Right ventricle myocardium inferior (tissue), 1 donor: ENCODE measurements around the gene ANO10. TPM values are rescaled to one million over a fixed set of nuclear protein-coding genes. Genes with fewer than 3 reads are reported as not detected.

Source experiments
- ATAC-seq: fragments of 200-7000 bp; cut with Tn5 transposase; one replicate; pipeline ENCODE4 v1.9.1; 2020; ENCODE audit warnings: mild to moderate bottlenecking, moderate library complexity
- DNase-seq: peaks from one replicate; pipeline ENCODE4 v3.0.0; 2021; ENCODE audit errors: missing footprints
- intact Hi-C: fragments of 100-400 bp; cut with DNase I; formaldehyde crosslinking; loops from one replicate; pipeline ENCODE4 v1.11.0; 2022
- total RNA-seq: library from RNA; stranded (reverse); fragmentation: NEBNext Ultra II Directional; extraction: Animal tissue kit (Norgen Biotek cat#: 25700); gene quantifications from one replicate; pipeline ENCODE4 v1.2.1, GENCODE V29; 2021
- donor health status: DM: no; HTN: yes; CAD: no; lungs with severe emphysema.

Gene ANO10
- total RNA-seq, 1 donor from 2014 or later, result 12.3 TPM

- ATAC-seq (no peak), DNase-seq (no peak)
- intact Hi-C loops, result no loop called here
These were observed 215.2 kb downstream of the ANO10 start for GRCh38 chr3:43406643-43407023.

DNA sequence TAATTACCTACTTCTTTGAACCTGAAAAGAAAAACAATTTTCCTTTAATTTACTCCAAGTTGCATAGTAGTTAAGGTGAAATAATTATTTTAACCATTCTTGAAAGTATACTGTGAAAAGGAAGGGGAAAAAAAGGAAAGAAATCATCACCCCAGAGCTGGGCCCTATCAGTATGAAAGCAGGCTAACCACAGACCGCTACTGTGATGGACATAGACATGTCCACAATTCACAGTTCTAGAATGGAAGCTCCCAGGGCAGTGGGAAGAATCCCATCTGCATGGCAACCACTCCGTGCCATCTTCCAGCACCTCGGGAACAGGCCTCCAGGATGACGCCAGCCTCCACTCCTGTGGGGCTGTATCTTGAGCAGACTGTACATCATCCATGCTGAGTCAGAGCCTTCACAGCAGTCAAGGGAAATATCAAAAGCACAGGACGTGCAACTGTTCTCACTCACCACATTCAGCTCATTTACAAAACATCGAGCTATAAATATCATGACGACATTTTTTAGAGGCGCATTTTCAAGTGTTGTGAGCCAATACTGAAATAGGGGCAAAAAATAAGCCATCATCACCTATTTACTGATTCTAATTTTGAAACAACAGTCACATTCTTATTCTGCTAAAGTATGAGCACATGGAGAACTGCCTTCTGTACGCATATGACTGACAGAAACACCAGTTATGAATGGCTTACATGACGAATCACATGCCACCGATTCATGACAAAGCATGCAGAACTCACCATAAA lies 215.7 kb downstream of the ANO10 start:
- DNase-seq (no peak), ATAC-seq (peak; percentile 74)
- intact Hi-C loops, result no loop called here

DNA sequence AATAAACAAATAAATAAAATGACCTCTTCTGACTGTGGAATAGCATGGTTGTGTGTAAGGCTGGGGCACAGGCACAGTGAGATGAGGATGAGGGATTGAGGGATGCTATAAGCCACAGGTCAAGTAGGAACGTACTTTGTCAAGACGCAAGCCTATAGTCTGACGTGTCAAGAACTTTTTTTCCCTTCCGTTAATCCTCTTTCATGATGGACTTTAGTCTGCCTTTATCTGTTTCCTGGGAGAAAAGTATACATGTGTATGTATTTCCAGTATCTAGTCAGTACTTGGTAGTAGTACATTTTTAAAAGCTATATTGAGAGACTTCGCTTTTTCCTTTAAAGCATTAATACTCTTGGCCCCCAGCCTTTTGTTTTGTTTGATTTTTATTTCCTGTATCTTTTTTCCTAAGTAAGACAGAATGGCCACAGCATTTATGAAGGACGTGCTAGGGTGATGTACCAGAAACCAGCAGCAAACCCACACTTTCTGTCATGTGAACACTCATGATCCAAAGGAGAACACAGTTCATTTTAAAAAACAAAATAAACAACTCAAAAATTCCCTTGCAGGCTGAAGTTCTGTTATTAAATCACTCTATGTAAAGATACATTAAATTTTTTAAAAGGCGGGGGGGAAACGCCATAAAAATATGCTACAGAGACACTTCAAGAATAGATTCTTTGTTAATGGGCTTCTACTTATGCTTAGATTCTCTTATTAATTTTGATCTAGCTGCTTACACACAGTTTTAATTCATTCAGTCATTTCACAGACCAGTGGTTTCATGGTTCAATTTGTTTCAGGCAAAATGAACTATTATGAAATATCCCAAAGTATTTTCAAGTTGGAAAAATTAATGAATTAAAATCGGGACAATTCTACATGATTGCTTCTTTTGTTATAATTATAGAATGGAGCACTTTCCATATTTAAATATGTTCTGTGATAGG lies 220.8 kb downstream of the ANO10 start:
- intact Hi-C loops, result no loop called here
- DNase-seq (no peak), ATAC-seq (no peak)

- no peak for ATAC-seq
- DNase-seq, result no peak
- intact Hi-C loops, result no loop called here
These were observed 221.6 kb downstream of the ANO10 start for GRCh38 chr3:43400167-43400566.

DNA sequence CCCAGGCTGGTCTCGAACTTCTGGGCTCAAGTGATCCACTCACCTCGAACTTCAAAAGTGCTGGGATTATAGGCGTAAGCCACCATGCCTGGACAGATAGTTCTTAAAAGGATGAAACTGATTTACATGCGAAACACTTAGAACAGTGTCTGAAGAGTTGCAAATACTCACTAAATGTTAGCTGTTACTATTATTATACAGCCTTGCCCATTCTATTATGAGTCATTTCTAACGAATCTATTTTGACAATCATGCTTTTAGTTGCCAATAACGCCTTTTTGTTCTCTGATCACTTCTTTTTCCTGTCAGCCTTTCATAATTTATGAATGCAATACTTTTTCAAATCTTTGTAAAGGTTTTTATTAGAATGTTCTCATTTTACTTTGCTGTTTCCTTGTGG lies 222.8 kb downstream of the ANO10 start:
- DNase-seq (no peak), ATAC-seq (no peak)
- intact Hi-C loops, result no loop called here

DNA sequence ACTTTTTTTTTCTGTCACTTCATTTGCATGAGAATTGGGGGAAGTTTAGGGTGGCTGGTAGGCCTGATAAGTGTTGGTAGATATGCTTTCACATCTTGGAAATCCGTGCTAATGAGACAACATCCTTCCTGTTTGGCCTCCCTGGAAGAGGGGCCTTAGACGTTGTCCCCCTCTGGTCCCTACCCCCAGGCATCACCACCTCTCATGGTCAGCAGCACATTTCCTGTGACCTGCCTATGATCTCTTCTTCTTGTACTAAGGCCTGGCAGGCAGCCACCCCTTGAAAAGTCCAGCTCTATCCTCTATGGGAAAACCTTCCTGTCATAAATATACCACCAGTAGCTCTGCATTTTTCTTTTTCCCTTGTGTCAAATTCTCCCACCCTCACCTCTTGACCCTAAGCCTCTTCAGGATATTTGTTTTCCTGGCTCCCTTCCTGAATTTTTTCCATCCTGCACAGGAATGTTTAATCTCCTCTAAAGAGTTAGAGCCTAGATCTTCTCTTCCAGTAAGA lies 227.7 kb downstream of the ANO10 start:
- DNase-seq, result peak; percentile 84
- peak; percentile 78 for ATAC-seq
- intact Hi-C loops, result no loop called here

GRCh38 chr3:43391621-43392020 lies 230.2 kb downstream of the ANO10 start:
- ATAC-seq, result no peak
- intact Hi-C loops, result no loop called here
- no peak for DNase-seq

DNA sequence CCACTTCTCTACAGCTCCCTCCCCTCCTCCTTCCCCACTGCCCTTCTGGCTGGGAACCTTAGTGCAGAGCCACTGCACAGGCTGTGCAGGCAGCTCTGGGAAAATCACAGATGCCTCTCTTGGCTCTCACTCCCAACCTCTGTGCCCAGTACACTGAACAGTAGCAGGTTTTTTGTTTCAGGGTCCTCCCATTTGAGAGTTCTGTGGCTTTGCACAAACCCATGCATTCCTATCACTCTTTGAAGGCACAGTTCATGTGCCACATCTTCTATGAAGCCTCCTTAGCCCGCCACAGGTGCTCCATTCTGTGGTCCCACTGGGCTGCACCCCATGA lies 231.6 kb downstream of the ANO10 start:
- no peak for ATAC-seq
- no peak for DNase-seq
- intact Hi-C loops, result no loop called here

- peak; percentile 81 for DNase-seq
- intact Hi-C loops, result no loop called here
- peak; percentile 52 for ATAC-seq
These were observed 232.2 kb downstream of the ANO10 start for GRCh38 chr3:43389388-43390254.

DNA sequence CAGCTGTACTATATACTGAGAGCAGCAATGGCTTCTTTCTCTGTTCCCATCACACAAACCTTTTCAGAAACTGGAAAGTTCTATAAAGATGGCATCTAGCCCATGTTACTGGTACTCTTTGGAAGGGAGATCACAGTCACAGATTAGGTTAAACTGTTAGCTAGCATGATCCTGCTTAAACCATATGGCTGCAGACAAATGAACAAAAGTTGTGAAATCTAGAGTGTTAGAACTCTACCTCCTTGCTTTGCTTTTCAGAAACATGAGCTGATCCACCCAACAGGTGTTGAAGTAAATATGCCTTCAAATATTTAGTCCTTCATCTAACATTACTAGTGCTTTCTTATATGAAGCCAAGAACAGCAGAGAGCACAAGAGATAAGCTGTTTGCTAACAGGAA lies 232.9 kb downstream of the ANO10 start:
- ATAC-seq, result no peak
- no peak for DNase-seq
- intact Hi-C loops, result no loop called here

DNA sequence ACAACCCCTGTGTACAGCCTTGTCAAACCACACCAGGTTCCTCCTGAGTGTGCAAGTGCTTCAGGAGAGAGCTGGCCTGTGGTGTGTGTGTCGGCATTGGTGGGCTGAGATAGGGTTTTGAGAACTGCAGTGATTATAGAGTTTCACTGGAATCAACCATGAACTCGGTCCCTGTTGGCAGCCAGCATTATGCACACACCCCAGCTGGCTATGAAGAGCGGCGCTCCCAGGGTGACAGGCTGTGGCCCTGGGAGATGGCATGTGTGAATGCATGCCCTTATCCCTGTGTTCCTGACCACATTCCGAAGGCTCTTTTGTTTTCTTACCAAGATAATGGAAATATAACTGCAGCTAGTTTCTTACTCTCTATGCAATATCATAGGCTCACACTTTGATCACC lies 233.6 kb downstream of the ANO10 start:
- no peak for ATAC-seq
- DNase-seq, result no peak
- intact Hi-C loops, result no loop called here

DNA sequence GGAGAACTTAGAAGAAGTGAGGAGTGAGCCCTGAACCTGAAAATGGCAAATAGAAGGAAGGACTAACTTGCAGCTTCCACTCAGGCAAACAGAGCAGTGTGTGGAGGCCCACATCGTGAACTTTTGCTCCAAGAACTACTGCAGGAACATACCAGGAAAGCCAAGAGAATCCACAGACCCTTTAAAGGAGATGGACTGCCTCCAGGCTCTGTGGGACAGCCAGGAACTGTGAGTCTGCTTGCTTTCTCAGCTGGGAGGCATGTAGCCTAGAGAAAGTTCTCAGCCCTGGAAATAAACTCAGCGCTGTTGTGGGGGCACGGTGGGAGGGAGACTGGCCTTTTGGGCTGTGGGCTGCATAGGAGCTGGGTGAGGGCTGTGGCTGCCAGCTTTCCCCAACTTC lies 242.5 kb downstream of the ANO10 start:
- peak; percentile 47 for DNase-seq
- intact Hi-C loops, result loop anchor here (5.0 to 10.0 kb wide), 2 partner anchors 123 to 415 kb away; no protein-coding TSS in a partner anchor
- ATAC-seq, result peak; percentile 42

DNA sequence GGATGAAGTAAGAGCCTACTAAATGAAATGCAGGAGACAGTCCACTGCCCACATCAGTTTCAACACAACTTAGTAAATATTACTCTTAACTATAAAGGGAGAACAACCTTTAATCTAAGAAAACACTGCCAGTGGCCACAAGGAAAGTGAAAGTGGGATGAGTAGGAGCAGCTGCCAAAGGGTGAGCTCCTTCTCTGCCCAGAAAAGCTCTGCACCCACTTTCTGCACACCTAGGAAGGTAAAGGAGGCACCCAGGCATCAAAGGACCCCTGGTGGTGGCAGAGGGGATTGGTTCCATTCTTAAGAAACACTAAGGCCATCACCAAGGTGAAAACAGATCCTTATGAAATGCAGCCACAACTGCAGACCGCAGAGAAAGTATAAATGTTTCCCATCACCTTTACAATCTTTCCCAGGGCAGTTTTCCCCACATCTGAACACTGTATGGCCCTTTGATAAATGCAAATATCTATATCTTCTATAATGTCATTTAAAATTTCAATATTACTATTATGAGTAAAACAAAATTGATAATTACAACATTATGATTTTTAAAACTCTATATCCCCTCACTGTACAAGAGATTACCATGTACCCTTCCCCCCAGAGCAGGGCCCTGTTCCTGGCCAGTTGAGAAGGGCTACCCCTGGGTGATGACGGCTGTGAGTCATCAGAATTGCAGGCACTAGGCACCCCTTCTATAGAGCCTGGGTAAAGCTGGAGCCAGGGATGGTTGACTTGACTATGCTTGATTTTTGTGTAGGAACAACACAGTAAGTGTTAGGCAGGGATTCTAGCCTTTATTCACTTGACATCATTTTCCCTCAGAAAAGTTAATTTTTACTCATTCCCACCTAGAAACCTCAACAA lies 243.5 kb downstream of the ANO10 start:
- DNase-seq (no peak), ATAC-seq (no peak)
- intact Hi-C loops, result loop anchor here (1.0 to 10.0 kb wide), 3 partner anchors 124 to 414 kb away; no protein-coding TSS in a partner anchor

DNA sequence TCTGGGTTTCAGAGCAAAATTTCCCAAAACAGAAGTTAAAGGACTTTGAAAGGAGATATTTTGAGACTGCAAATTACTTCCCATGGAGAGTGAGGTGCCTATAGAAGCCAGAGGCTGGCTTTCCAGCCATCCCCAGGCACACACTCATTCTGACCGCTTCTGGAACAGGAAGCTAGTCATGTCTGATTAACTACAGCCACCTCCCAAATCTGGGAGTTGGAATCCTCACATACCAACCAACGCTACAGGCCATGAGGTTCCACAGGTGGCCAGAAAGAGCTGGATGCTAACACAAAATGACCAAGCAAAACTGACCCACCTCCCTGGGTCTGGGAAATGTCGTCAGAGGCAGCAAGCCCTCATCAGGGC lies 248.3 kb downstream of the ANO10 start:
- intact Hi-C loops, result loop anchor here (10.0 kb wide), 1 partner anchor 409 kb away; no protein-coding TSS in a partner anchor

GRCh38 chr3:43372809-43373559 lies 248.8 kb downstream of the ANO10 start:
- DNase-seq (peak; percentile 40), ATAC-seq (no peak)
- intact Hi-C loops, result loop anchor here (10.0 kb wide), 1 partner anchor 408 kb away; no protein-coding TSS in a partner anchor

More for the DNA sequence above, 248.3 kb downstream of the ANO10 start:
- DNase-seq, result no peak
- no peak for ATAC-seq

- intact Hi-C loops, result loop anchor here (10.0 kb wide), 1 partner anchor 407 kb away; no protein-coding TSS in a partner anchor
- DNase-seq (peak; percentile 23), ATAC-seq (no peak)
These were observed 249.6 kb downstream of the ANO10 start for GRCh38 chr3:43372007-43372740.
